GM12865 (cell line): ENCODE data around the gene PLEKHM3.

Experiments
- DNase-seq: peaks from one replicate; pipeline ENCODE4 v3.0.0; 2010; ENCODE audit warnings: low read depth
- H3K4me3 ChIP-seq: 2 replicates; pipeline ENCODE4 v1.5.1; 2011; ENCODE audit warnings: mild to moderate bottlenecking, low read depth, low read length, control low read depth
- TF ChIP-seq, protein P1 (sequence below): IDR thresholded peaks from 2 replicates; pipeline ENCODE4 v1.5.1; 2011; ENCODE audit warnings: low read length, control low read depth, low read depth, inconsistent platforms; ENCODE audit not compliant: insufficient read depth; ENCODE audit errors: missing control alignments

The PLEKHM3 gene

DNA sequence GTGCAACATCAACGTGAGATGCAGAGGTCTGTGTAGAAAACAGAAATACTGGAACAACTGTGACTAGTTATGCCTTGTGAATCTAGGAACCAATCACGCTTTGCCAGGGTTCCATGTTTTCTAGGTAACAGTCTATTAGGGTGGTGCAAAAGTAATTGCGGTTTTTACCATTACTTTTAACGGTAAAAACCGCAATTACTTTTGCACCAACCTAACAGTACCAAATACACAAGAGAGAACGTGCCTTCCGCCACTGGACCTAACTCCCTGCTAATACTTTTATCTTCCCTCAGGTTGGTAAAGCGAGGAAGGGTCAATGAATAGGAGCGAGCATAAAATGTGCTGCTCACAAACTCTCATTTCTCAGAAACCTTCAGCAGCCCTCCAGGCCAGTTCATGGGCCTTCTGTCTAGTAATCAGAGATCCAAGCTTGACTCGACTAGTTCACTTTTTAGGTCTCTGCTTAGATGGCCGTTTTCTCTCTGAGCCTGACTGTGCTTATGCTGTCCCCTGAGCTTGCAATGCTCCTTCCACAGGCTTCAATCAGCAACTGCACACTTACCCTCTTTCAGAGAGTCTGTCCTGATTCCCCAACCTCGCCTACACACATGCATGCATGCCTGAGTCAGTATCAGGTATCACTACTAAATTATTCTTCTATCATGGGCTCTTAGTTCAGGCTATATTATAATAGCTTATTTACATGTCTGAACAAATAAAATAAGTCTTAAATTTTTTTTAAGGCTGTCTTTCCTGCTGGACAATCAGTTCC, 47.0 kb downstream of the PLEKHM3 start:
- DNase-seq: no peak
- TF ChIP-seq, protein P1, sequence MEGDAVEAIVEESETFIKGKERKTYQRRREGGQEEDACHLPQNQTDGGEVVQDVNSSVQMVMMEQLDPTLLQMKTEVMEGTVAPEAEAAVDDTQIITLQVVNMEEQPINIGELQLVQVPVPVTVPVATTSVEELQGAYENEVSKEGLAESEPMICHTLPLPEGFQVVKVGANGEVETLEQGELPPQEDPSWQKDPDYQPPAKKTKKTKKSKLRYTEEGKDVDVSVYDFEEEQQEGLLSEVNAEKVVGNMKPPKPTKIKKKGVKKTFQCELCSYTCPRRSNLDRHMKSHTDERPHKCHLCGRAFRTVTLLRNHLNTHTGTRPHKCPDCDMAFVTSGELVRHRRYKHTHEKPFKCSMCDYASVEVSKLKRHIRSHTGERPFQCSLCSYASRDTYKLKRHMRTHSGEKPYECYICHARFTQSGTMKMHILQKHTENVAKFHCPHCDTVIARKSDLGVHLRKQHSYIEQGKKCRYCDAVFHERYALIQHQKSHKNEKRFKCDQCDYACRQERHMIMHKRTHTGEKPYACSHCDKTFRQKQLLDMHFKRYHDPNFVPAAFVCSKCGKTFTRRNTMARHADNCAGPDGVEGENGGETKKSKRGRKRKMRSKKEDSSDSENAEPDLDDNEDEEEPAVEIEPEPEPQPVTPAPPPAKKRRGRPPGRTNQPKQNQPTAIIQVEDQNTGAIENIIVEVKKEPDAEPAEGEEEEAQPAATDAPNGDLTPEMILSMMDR: no peak
- H3K4me3 ChIP-seq: no peak overlapping the region

DNA sequence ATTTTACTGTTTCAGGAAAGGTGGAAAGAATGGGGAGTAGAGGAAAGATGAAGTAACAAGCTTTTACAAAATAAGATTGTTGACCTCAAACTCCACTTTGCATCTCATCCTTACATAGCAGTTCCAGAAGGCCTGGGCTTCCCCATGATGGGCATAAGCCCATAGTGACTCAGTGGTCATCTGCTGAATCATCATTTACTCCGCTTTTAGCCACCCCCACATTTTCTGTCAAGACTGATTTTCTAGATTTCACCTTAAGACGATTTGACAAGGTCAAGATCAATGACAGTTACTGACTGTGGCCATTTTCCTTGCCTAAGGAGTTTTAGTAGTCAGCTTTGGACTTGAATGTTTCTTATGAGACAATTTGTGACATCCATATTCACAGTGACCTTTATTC, 49.4 kb downstream of the PLEKHM3 start:
- DNase-seq: no peak
- TF ChIP-seq, protein P1: no peak

DNA sequence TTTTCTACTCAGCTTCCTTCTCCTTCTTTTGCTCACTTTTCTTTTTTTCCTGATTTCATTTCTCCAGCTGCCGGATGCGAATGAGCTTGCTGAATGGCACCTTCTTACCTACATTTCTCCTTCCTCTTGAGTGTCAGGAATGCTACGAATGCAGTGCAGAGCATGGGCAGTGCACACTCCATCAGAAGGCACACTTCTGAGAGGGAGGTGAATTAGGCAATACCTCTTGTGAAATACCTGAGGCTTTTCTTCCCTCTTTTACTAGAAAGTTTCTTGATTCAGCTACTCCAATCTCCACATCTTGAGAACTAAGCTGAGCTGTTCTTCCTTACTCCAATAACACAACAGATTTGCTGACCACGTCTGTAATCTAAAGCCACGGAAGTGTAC, 51.1 kb downstream of the PLEKHM3 start:
- H3K4me3 ChIP-seq: no peak overlapping the region
- TF ChIP-seq, protein P1: no peak
- DNase-seq: no peak

More for the DNA sequence above, 49.4 kb downstream of the PLEKHM3 start:
- H3K4me3 ChIP-seq: no peak overlapping the region

DNA sequence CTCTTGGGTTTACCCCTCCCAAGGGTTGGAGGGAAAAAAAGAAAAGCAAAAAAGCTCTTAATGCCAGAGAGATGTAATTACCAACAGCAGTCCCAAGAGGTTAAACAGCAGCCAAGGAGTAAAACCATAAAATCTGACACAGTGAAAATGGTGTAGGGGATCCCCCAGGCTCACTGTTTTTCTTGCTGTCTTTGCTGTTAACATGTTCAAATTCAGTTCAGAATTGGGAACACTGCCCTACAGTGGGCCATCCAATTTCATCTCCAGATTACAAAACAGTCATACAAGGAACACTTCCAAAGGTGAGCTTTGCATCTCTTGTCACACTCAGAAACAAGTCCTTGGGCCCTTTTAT, 54.5 kb downstream of the PLEKHM3 start:
- TF ChIP-seq, protein P1: no peak
- H3K4me3 ChIP-seq: no peak overlapping the region

DNA sequence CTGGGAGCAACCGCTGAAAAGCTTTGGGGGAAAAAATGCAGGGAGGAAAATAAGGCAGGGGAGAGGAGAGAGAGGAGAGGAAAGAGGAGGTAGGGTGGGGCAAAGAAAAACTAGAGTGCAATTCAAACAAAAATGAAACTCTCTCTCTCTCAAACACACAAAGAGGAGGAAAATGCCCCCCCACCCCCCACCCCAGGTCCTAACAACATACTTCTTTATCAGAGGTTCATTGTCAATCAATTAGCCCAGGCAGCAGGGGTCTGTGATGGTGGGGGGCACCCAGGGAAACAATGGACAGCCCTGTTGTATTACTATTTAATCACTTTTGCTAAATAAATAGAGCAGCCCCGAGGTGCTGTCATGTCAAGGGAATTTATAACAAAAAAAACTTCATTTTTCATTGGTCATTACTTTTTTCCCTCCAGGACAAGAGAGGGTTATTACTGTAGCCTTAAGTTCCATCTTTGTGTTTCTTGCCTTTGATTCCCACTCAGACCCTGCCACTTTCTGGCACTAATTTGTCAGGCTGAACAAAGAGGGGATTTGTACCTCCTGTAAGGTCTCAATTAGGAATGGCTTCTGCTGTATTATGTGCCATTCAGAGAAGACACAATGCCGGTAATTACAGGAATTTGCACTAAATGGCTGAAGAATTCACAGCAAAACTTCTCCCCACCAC, 55.0 kb downstream of the PLEKHM3 start:
- TF ChIP-seq, protein P1: no peak
- no peak overlapping the region for H3K4me3 ChIP-seq
- no peak for DNase-seq

More for the DNA sequence above, 54.5 kb downstream of the PLEKHM3 start:
- DNase-seq: no peak

DNA sequence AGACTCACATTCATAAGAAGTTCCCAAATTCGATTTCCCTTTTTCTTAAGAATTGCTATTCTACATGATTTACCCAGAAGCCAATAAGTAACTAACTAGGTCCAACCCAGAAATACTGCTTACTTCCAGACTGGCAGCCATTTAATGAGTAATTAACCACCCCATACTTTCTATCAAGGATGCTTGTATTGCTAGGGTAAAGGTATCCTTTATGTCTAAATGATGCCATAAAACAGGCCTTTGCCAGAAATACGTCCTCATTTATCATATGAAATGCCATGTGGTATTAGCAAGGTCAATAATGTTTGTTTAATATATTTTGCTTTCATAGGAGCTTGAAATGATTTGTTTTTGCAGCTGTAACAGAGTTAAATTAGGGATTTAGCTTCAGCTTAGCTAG, 56.1 kb downstream of the PLEKHM3 start:
- no peak for DNase-seq
- H3K4me3 ChIP-seq: no peak overlapping the region
- TF ChIP-seq, protein P1: no peak
